NCI-H2029 treated with DMSO at 0.1 percent for 48 hours (cell line): ENCODE data around the gene MEGF8.
"Not testable (repeated sequence)": the region's sequence is repeated elsewhere in the genome, so short reads cannot be mapped to it uniquely, and the experiment has no call there.

Experiments
- DNase-seq: peaks from one replicate; lab custom pipeline; 2025; lab: John Stamatoyannopoulos, UW

Gene MEGF8

DNA sequence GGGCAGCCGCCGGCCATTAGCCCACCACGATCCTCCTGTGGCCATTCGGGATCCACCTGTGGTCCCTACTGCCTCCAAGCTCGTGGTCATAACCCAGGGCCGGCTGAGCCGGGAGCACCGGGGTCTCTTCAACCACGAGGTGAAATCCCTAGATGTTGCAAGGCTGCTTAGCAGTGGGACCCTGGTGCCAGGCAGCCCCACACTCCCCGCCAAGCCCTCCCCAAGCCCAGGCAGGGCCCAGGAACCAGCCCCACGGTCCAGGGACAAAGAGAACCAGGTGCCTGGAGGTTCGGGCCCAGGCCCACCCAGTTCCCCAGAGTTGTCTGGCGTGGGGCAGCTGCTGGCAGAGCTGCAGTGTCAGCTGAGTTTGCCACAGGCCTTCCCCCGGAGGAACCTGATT lies 15.7 kb upstream of the MEGF8 start:
- no peak for DNase-seq

DNA sequence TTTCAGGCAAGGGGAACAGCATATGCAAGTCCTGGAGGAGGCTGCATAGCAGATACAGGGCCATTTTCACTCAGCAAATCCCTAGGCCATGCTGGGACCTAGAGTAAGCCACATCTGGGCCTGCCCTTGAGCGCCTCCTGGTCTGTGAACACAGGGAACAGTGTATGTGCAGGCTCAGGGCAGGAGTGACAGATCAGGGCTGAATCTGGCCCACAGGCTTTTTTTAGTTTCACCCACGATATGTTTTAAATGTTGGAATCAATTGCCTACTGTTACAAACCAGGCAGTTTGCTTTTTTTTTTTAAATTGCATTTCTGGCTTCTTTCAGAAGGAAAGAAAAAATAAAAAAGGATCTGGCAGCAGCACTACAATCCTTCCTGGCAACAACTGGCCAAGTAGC lies 13.8 kb upstream of the MEGF8 start:
- DNase-seq = no peak

DNA sequence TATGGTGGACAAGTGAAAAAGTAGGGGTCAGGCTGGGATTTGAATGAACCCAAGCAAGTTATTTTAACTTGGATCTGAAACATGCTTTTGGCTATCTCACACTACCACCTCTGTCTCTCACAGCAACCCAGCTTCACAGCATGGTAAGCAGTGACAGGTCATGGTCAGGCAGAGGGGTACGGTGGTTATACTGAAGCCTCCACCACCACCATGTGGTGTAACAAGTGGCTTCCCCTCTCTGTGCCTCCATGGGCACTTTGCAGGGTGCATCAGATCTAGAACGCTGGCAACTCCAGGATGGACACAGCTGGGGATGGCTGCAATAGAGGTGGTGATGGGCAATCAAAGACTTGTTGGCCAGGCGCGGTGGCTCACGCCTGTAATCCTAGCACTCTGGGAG lies 13.1 kb upstream of the MEGF8 start:
- DNase-seq = no peak

DNA sequence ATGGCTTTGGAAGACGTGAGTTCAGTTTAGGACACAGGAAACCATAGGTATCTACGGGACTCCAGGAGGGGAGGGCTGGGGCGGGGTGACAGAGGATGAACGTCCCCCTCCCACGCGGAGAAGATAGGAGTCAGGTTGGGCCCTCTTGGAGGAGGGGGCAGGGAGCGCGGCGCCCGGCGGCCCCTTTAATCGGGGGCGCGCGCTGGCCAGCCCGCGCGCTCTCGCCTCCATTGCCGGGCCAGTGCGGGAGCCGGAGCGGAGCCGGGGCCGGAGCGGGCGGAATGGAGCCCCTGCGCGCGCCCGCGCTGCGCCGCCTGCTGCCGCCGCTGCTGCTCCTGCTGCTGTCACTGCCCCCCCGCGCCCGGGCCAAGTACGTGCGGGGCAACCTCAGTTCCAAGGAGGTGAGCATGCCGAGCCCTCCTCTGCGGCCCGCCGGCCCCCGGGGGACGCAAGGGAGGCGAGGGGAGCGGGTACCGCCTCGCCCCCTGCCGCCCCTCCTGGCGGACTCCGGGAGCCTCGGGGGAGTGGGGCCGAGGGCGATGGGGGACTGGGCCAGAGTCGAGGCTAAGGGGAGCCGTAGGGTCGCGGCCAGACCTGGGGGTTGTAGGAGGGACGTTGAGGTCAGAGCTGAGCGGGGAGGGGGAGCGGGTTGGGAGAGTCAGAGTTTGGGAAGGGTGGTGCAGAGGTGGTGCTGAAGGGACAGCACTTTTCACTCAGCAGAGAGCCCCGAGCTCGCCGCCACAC lies 12.2 kb upstream of the MEGF8 start, which contains the start of gene TMEM145:
Gene TMEM145 (plus strand): TSS at position 214 of the 744 bp plus-strand sequence. CDS start 68 bp downstream, at position 282.
- no peak for DNase-seq

DNA sequence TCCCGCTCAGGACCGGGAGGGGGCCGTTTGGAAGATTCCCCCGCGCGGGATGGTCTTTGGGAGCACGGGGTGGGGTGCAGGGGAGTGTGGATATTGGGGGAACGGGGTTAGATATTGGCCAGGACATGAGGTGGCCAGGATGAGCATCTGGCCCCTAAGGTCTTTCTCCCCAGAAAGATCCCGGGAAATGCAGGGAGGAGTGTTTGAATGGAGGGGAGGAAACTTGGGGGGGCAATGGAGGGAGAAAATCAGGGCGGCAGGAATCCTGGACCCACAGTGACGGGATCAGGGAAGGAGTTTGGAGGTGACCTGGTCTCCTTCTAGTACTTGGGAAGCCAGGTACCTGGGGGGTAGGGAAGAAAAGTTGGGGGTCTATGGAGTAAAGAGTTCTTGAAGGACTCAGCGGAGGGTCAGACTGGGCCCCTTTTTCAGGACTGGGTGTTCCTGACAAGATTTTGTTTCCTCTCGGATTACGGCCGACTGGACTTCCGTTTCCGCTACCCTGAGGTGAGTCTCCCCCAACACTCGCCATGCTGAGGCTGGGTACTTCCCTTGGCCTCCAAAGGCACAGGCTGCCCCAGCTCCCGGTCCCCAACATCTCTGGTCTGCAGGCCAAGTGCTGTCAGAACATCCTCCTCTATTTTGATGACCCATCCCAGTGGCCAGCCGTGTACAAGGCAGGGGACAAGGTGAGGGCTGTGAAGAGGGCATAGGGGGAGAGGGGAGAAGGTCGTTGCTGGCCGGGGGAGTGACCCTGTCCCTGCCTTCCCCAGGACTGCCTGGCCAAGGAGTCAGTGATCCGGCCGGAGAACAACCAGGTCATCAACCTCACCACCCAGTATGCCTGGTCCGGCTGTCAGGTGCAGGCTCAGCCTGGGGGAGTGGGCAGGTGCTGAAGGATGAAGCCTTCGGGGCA lies 11.3 kb upstream of the MEGF8 start:
- DNase-seq = no peak

DNA sequence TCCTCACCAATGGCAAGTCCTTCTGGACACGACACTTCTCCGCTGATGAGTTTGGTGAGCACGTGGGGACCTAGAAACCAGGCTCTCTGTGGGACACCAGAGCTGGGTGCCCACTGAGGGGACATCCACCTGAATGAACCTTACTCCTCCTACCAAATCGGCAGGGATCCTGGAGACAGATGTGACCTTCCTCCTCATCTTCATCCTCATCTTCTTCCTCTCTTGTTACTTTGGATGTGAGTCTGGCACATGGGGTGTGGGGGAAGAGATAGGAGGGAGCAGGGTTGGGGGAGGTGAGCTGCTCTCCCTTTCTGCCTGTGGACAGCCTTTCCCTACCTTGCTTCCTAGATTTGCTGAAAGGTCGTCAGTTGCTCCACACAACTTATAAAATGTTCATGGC lies 10.4 kb upstream of the MEGF8 start:
- no peak for DNase-seq

DNA sequence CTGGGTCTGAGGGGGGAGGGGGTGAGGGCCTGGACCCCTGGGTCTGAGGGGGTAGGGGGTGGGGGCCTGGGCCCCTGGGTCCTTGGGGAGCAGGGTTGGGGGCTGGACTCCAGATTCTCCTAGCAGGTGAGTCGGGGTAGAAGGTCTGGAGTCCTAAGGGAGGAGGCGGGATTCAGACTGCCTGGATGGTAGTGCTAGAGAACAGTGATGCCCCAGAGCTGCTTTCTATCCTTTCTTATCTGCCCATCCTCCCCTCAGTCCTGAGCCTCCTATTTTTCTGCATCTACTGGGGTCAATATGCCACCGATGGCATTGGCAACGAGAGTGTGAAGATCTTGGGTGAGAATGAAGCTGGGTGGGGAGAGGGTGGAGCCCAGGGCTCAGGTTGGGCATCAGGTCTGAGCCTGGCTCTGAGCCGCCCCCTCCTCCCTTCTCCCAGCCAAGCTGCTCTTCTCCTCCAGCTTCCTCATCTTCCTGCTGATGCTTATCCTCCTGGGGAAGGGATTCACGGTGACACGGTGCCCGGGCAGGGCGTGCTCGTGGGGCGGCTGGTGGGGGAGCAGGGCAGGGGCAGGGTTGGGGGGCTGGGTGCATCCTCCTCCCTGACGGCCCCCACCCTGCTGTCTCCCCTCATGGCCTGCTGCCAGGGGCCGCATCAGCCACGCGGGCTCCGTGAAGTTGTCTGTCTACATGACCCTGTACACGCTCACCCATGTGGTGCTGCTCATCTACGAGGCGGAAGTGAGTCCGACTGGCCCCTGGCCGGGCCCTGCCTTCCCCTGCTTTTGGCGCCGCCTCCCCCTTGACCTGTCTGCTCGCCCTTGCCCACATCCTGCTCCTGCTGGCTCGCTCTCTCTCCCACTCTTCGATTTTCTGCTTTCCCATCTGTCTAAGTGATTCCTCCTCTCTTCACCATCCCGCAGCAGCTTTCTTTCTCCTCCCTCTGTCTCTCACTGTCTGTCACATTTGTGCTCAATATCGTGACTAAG lies 8.9 kb upstream of the MEGF8 start:
- no peak for DNase-seq

DNA sequence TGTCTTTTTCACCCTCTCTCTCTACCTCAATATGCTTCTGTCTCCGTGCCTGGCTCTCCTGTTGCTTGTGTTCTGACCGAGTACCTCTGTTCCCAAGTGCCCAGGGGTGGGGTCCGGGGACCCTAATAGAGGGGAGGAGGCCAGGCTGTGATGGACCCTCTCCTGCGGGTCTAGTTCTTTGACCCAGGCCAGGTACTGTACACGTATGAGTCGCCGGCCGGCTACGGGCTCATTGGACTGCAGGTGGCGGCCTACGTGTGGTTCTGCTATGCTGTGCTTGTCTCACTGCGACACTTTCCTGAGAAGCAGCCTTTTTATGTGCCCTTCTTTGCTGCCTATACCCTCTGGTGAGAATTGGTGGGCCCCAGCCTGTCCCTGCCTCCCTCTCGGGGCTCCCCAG lies 7.9 kb upstream of the MEGF8 start:
- DNase-seq = no peak

DNA sequence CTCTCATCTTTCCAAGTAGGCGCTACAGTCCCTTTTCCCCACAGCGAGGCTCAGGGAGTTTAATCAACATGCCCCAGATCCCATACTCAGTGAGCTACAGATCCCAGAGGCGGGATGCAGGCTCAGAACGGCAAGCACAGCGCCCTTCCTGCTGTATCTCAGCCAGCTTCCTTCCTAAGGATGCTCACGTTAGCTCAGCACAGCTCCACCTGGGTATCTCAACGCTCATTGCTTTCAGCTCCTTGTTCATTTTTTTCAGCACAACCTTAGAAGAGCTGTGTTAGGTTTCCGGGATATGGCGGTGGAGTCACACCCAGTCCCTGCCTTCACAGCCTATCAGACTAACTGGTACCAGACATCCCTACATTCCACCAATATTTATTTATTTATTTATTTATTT lies 3.1 kb upstream of the MEGF8 start:
- DNase-seq = no peak

DNA sequence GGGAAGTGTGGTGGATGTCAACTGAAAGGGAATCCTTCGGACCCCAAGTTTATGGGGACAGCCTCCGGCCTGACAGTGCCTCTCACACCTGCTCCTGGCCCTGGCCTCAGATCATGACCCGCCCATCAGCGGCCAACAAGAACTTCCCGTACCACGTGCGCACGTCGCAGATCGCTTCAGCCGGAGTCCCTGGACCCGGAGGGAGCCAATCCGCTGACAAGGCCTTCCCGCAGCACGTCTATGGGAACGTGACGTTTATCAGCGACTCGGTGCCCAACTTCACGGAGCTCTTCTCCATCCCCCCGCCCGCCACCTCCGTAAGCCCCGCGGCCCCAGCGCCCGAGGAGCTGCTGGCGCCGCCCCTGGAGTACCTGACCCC lies 2.0 kb upstream of the MEGF8 start:
- no peak for DNase-seq

DNA sequence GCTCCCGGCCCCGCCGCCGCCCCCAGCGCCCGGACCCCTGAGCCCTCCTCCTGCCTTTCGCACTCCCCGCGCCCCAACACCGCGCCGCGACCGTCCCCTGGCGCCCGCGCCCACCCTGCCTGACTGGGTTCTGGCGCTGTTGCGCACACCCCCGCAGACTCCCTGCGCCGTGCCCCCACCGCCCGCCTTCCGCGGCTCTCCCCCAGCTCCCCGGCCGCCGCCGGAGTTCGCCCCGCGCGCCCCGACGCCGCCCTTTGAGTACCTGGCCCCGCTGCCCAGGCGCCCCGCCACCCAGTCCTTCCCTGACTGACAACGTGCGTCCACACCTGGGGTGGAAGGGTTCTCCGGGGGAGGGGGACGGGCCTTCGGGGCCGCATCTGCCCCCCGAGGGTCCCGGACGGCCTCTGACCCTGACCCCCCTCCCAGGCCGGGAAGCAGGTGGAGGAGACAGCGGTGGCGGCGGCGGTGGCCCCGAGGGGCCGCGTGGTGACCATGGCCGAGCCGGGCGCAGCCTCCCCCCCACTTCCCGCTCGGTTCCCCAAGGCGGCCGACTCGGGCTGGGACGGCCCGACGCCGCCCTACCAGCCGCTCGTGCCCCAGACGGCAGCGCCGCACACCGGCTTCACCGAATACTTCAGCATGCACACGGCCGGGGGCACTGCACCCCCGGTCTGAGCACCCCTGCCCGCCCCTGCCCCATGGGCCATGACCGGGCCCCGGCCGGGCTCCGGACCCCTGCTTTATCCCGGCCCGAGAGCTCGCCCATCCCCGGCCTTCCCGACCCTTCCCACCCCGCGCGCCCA lies 1.4 kb upstream of the MEGF8 start:
- DNase-seq = no peak

DNA sequence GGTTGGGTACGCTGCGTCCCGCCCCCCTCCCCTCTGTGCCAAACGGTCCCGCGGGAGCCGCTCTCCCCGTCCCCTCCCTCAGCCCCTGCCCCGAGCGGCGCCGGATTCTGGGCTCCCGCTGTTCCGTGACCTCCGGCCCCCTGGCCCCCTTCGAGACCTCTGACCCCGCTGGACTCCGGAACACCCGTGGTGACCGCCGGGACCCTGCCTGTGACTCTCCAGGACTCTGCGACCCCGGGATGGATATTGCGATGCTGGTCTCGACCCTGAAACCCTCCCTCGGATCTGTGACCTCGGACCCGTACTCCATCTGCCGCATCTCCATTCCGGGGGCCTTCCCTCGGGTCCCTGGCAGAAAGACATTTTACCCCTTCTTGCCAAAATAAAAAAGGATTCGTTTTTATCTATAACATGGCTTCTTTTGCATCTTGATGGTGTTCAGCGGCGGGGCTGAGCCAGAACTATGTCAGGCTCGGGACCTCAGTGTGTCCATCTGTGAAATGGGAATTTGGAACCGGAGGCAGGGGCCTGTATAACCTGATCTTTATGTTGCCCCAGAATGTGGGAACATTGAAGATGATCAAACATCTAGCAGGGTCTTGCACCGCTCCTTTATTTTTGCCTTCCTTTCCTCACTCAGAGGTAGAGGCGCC lies 654 bp upstream of the MEGF8 start:
- no peak for DNase-seq

DNA sequence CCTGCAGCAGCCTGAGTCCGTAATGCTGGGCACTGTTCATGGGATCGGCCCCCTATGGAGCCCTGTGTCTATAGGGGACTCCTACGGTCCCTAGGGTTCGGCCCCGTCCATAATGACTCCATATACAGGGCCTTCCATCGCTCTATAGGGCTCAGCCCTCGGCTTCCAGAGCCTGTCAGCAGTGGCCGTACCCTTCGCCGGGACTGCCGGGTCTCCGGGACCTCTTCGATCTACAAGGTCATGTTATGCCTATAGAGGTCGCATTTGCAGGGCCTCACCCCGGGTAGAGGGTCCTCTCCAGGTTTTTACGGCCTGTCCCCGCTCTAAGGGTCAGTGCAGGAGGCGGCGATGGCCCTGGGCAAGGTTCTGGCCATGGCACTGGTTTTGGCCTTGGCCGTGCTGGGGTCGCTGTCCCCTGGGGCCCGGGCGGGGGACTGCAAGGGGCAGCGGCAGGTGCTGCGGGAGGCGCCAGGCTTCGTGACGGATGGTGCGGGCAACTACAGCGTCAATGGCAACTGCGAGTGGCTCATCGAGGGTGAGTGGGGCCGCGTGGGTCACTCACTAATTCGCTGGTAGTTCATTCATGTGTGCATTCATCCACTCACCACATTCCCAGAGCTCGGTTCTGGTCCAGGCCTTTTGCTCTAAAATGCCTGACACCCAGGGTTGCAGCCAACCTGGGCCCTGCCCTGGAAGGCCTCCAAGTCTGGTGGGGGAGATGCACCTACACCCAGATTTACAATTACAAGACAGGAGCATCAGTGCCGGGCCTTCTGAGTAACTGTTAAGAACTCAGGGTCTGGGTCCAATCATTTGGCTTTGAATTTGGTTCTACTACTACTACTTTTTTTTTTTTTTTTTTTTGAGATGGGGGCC lies 699 bp downstream of the MEGF8 start:
- DNase-seq = no peak

DNA sequence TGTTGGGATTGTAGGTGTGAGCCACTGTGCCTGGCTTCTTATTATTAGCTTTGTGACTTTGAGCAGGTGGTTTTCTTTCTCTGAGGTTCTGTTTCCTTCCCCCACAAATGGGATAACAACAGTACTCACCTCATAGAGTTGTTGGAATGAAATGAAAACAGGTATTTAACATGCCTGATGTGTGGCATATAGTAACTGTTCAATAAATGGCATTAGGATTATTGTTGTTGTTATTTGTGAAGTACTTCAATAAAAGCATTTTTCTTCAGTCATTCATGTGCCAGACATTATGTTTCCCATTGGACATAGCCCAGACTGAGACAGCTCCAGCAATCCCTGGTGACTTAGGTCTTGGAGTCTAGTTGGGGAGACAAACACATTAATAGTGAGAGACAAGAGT lies 1.5 kb downstream of the MEGF8 start:
- DNase-seq = no peak

DNA sequence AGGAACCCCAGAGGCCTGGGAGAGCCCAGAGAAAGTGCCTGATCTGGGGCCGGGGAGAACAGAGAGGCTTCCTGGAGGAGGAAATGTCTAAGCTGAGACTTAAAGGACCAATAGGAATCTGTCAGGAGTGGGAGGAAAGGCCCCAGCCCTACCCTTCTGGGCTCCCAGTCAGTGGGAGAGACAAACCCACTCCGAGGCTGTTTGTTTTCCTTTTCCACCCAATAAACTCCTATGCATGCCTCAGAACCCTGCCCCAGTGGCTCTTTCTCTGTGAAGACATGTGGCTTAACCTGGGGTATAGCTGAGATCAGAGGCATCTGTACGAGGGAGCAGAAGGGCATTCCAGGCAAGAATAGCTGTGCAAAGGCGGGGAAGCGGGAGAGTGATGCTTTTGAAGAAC lies 1.9 kb downstream of the MEGF8 start:
- no peak for DNase-seq

DNA sequence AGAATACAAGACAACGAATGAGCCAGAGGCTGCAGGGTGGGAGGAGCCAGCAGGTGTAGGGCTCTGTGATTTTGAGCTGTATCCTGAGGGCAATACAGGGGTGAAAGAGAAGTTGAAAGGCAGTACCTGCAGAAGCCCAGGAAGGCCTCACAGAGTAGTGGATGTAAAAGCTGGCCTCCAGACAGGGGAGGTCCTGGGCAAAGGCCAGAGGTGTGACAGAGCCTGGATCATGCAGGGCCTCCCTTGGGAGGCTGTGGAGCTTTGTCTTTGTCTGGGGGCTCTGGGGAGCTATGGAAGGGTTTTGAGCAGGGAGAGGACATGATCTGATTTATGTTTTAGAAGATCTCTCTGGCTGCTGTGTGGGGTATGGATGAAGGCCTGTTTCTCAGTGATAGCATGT lies 2.7 kb downstream of the MEGF8 start:
- no peak for DNase-seq

DNA sequence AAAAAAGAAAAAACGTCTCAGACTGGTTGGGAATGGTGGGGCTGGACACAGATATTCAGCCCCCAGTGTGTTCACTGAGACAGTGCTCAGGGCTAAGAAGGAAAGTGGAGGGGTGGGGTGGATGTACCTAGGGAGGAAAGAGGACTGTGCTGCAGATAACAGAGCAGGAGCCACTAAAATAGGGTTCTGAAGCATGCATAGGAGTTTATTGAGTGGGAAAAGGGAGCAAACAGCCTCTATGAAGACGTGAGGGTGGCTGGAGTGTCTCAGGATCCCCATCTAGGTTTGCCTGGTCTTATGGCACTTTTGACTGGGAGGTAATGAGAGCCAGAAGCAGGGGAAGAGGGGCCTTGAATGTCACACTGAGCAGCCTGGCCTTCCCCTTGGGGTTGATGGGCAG lies 3.4 kb downstream of the MEGF8 start:
- no peak for DNase-seq

DNA sequence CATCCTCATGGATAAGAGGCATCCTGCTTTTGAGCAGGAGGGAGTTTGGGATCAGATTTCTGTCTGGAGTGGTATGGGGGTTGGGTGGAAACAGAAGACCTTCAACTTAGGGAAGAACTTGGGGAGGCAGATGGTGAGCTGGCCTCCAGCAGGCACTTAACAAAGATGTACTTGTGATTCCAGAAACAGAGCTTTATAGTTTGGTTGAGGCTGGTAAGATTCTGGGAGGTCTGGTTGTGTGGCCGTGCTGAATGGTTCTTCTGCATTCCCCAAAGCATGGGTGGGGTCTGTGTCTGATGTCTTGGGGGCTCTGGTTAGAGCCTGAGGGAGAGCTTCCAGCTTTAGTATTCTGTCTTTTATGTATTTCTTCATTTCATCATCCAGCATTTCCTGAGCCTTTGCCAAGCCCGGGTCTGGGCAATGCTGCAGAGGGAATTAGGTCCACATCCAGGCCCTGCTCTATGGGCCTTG lies 4.8 kb downstream of the MEGF8 start:
- DNase-seq = peak; percentile 5

DNA sequence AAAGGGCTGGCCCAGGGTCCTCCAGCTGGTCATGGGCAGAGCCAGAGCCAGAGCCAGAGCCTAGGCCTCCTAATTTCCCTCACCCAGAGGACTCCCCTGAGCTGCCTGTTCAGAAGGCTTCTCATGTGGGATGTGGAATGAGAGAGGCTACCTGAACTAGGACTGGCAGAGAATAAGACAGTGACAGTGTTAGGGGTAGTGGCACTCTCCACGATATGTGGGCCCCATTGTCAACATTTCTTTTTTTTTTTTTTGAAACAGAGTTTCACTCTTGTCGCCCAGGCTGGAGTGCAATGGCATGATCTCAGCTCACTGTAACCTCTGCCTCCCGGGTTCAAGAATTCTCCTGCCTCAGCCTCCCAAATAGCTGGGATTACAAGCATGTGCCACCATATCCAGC lies 5.9 kb downstream of the MEGF8 start:
- DNase-seq = not testable (repeated sequence)

DNA sequence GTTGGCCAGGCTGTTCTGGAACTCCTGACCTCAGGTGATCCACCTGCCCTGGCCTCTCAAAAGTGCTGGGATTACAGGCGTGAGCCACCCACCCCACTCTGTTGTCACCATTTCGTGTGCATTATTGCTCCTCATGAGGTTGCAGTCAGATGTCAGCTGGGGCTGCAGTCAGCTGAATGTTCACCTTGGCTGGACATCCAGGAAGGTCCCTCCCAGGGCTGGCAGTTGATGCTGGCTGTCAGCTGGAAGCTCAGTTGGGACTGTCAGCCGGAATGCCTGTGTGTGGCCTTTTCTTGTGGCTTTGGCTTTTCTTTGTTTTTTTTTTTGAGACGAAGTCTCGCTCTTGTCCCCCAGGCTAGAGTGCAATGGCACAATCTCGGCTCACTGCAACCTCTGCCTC lies 6.6 kb downstream of the MEGF8 start:
- DNase-seq = no peak
